Hematopoietic multipotent progenitor cell treated with erythropoietin and hydrocortisone succinate and interleukin-3 and kit ligand, for 6 days (in vitro differentiated cells): Measurements from ENCODE around the gene TBC1D22A.
"Not testable (repeated sequence)": the region's sequence is repeated elsewhere in the genome, so short reads cannot be mapped to it uniquely, and the experiment has no call there.

ENCODE experiments used
- DNase-seq: peaks from one replicate; pipeline ENCODE4 v3.0.0-alpha.2; 2015

The TBC1D22A gene

GRCh38 chr22:46762238-46763050 lies at the start of gene TBC1D22A:
TBC1D22A (plus strand) TSS chr22:46762650; CDS start chr22:46762787, 137 bp downstream.
- peak; percentile 98 for DNase-seq

GRCh38 chr22:46714550-46714949 lies 47.9 kb upstream of the TBC1D22A start:
- DNase-seq, result no peak

DNA sequence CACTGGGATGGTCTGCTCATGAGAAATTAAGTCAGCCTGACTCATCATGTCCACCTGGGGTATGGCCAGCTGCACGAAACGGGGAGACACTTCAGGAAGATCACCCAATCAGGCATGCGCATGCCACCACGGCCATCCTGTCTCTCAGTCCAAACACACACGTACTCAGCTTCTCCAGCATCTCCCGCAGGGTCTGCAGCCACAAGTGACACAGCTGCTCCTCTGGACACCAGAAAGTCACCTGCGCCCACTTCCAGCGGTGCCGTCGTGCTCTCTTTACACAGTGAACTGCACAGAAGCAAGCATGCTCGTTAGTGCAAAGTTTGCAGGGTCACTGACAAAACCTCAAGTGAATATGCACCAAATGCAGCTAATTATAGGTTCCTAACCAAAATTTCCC lies 42.5 kb upstream of the TBC1D22A start:
- DNase-seq, result no peak

DNA sequence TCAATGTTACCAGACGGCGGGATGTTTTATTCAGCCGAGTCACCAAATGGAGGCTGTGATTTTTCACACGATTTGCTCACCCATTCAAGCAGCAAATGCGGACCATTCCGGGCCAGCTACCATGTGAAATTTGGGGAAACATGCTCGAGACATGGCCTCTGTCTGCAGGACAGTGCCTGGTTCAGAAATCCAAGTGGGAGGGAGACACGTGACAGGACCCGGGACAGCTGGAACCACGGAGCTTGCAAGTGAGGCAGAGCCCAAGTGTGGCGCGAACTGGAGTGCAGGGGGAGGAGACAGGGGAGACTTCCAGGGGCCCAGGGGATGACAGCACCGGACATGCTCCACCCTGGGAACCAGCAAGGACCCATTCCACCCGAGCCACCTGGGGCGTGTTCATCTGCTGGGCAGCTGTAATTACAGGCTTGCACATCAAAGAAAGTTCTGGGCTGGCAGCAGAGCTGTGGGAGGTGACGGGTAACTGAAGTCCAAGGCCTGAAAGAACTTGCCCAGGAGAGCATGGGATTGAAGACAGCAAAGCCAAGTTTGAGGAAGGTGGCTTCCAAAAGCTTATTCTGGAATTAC lies 40.9 kb upstream of the TBC1D22A start:
- no peak for DNase-seq

DNA sequence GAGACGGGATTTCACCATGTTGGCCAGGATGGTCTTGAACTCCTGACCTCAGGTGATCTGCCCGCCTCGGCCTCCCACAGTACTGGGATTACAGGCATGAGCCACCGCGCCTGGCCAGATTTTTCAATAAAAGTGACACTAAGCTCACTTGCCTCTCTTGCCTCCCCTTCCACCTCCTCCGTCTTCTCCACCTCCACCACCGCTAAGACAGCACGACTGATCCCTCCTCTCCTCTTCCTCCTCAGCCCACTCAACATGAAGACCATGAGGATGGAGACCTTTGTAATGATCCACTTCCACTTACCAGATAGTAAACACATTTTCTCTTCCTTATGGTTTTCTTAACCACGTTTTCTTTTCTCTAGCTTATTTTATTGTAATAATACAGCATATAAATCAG lies 38.6 kb upstream of the TBC1D22A start:
- no peak for DNase-seq

DNA sequence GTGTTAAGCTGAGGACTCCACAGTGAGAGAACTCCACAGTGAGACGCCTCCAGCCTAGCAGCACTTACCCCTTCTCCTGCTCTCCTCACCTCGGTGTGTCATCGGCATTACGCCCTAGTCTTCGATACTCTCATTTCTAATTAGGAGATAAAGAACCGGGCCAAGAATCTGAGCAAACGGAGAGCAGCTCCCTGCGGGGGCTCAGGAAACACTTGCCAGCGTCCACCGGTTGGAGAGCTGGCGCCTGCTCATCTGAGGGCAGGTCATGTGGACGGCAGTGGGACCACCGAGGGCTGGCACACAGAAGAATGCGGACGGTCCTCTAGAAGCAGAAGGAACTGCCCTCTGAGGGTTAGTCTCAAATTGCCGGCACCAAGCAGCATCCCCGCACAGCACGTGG lies 37.4 kb upstream of the TBC1D22A start:
- no peak for DNase-seq

GRCh38 chr22:46726066-46726985 lies 36.1 kb upstream of the TBC1D22A start:
- DNase-seq, result no peak

GRCh38 chr22:46726986-46727317 lies 35.5 kb upstream of the TBC1D22A start:
- DNase-seq, result no peak

GRCh38 chr22:46727813-46728364 lies 34.6 kb upstream of the TBC1D22A start:
- no peak for DNase-seq

- no peak for DNase-seq
Observed at GRCh38 chr22:46728470-46728869, 34.0 kb upstream of the TBC1D22A start.

- DNase-seq, result no peak
Observed at GRCh38 chr22:46730568-46731245, 31.7 kb upstream of the TBC1D22A start.

DNA sequence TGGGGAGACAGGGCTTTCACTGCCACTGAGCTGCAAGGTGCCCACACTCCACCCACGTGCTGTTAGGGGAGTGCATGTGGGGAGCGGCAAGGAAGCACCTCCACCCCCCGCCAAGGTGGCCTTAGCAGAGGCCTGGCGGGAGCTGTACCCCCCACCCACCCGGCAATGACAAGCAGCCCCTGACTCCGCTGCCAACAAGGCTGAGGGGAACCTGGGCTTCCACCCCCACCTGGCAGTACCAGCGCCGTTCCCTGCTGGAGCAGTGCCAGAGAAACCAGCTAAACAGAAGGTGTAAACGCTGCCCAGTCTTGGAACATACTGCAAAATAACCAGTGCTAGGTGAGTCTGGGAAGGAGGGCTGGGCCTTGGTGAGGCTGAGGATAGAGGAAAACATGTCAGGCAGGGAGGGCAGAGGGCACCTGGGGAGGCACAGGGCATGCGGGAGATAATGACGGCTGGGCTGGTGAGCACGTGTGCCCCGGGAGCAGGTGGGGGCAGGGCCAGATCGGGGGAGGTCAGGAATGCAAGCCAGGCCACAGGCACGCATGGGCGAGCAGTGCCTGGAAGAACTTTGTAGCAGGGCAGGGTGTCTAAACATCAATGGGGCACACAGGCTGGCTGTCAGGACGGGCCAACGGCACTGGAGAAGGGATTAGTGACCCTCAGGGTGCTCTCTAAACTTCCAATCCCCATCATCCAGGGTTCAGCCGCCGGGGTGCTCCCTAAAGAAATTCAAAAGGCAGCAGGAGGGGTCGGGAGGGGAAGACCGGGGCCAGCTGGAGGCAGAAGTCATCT lies 31.0 kb upstream of the TBC1D22A start:
- no peak for DNase-seq

DNA sequence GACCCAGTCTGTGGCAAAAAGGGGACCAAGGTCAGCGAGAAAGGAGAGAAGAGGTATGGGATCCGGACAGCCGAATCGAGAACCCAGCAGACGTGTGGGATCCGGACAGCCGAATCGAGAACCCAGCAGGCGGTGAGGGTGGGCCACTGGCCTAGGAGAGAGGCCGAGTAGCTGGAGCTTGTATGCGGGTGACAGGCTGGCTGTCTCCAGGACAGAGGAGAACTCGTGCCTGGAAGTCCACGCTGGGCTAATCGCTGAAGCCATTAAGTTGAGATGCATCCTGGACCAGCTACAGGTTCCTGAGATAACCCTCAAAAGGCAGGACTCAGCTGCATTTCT lies 30.4 kb upstream of the TBC1D22A start:
- no peak for DNase-seq

DNA sequence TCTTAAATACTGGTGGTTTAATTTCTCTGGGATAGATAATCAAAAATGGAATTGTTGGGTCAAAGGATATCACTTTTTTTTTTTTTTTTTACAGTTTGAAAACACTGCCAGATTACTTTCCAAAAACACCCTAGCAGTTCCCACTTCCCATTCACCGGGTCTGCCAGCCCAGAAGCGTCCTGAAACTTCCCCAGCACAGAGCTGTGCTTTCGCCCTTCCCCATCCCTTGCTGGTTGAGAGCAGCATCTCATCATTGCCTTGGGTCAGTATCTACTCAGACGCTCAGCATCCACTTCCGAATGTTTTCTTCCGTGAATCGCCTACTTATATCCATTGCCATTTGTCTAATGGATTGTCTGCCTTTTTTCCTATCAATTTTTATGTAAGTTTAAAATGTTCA lies 29.9 kb upstream of the TBC1D22A start:
- DNase-seq, result no peak

DNA sequence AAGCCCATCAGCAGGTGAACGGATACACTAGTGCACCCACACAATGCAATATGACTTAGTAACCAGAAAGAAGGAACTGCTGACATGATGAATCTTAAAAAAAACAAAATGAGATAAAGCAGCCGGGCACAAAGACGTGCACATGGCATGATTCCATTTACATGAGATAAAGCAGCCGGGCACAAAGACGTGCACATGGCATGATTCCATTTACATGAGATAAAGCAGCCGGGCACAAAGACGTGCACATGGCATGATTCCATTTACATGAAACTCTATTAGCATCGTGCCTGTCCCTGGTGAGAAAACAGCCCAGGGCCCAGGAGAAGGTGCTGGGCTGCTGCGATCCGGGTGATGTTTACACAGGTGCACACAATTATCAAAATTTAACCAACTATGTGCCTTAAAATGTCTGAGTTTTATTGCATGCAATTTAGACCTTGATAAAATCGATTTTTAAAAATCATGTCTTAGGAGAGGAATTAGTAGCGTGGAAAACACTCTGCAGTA lies 28.2 kb upstream of the TBC1D22A start:
- DNase-seq, result not testable (repeated sequence)

DNA sequence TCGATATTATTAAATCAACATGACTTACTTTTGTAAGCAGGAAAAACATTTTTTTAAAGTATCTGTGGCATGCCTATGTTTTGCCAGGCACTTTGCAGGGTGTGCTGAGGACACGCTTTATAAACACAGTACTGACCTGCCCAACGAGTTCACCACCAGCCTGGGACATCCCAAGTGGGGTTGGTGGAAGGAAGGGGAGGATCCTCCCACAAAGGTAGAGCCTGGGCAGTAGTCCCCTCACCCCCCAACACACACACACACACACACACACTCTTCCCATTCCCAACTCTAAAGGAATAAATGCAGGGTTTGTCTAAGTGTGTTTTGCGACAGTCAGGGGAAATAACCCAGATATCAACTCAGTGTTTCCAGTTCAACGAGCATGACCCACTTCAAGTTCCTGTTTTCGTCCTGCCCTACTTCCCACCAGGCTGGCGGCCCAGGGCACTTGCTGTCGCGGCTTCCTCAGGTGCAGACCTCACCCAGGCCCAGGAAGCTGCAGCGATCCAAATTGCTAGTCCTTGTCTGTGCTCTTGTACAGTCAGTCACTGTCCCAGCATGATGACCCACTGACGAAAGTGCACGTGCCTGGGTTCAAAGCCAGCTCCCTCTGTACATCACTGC lies 27.5 kb upstream of the TBC1D22A start:
- DNase-seq, result peak; percentile 48

- no peak for DNase-seq
Observed at GRCh38 chr22:46735747-46736608, 26.5 kb upstream of the TBC1D22A start.

DNA sequence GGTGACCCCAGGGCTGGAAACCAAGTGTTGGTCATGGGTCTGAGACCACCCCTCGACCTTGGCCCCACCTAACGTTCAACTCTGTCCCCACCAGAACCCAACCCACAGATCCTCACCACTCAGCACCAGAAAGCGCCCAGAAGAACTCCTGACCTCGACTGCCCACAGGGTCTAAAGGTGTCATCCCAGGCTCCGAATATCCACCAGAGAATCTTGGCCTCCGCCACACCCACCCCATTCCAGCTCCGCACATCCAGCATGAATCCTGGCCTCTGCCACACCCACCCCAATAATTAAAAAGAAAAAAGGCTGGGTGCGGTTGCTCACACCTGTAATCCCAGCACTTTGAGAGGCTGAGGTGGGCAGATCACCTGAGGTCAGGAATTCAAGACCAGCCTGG lies 25.7 kb upstream of the TBC1D22A start:
- no peak for DNase-seq

GRCh38 chr22:46737105-46737975 lies 25.1 kb upstream of the TBC1D22A start:
- DNase-seq, result peak; percentile 56
